HL-60/S4 (cell line): ENCODE results near the gene DENND5B.
"Not testable (repeated sequence)": the region's sequence is repeated elsewhere in the genome, so short reads cannot be mapped to it uniquely, and the experiment has no call there.

Experiments
- in situ Hi-C: fragments of 300-500 bp; cut with MboI; formaldehyde crosslinking; loops from 2 replicates; pipeline ENCODE4 v1.14.3; 2022; ENCODE audit warnings: low sequenced_read_pairs

The DENND5B gene

GRCh38 chr12:31590642-31591379, at the start of gene DENND5B:
DENND5B (minus strand) TSS chr12:31591136; CDS start chr12:31590832, 304 bp downstream.
- in situ Hi-C loops, result no loop called here

- in situ Hi-C loops, result loop anchor here (5.0 to 25.0 kb wide), 3 partner anchors 227 to 772 kb away; no protein-coding TSS in a partner anchor
Observed at GRCh38 chr12:31634620-31635019, 43.7 kb upstream of the DENND5B start.

GRCh38 chr12:31633464-31633863, 42.5 kb upstream of the DENND5B start:
- in situ Hi-C loops, result loop anchor here (10.0 to 25.0 kb wide), 2 partner anchors 379 to 771 kb away; no protein-coding TSS in a partner anchor

GRCh38 chr12:31631809-31632208, 40.9 kb upstream of the DENND5B start:
- in situ Hi-C loops, result loop anchor here (10.0 to 25.0 kb wide), 2 partner anchors 377 to 770 kb away; no protein-coding TSS in a partner anchor

GRCh38 chr12:31631023-31631724, 40.2 kb upstream of the DENND5B start:
- in situ Hi-C loops, result loop anchor here (10.0 to 25.0 kb wide), 2 partner anchors 376 to 769 kb away; no protein-coding TSS in a partner anchor

- in situ Hi-C loops, result loop anchor here (10.0 to 25.0 kb wide), 2 partner anchors 375 to 768 kb away; no protein-coding TSS in a partner anchor
Observed at GRCh38 chr12:31629756-31630732, 39.1 kb upstream of the DENND5B start.

DNA sequence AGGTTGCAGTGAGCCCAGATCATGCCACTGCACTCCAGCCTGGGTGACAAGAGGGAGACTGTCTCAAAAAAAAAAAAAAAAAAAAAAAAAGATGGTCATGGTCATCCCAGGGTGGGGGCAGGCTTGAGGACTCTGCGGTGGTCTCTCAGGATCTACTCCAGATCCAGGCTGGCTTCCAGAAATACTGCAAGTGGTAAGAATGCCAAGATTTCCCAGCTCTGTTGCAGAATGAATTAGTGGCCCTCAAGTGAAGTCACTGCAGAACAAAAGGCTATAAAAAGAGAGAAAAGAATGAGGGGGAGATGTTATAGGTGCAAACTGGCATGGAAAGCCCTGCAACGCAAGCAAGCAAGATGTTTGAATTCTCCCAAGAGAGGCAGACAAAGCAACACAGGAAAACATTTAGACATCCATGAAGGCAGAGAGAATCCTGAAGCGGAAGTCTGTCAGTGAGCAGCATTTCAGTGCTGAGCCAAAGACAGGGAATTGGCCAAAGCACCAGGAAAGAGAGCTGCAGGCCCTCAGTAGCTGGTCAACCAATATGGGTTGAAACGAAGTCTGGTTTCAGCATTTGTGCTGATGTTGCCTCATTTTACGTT, 36.6 kb upstream of the DENND5B start:
- in situ Hi-C loops, result loop anchor here (25.0 kb wide), 1 partner anchor 765 kb away; no protein-coding TSS in a partner anchor

DNA sequence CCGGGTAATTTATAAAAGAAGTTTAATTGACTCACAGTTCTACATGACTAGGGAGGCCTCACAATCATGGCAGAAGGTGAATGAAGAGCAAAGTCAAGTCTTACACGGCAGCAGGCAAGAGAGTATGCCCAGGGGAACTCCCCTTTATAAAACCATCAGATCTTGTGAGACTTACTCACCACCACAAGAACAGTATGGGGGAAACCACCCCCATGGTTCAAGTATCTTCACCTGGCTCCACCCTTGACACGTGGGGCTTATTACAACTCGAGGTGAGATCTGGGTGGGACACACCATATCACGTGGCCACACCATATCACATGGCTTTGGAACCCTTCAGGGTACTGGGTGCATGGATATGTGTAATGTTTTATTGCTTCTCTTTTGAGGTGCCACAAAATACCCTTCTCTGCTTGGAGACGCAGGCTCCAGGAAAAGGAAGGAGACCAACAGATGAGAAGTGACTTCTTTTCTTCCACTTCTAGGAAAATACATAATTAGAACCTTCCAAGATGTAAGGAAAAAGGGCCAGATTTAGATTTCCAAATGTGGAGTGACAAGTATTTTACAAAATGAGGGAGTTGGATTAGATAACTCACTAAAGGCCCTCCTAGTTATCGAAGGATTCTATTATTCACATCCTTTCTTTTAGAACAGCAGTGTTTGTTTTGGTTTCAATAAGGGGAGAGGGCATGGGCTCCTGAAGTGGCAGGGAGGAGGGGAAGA, 35.5 kb upstream of the DENND5B start:
- in situ Hi-C loops, result loop anchor here (25.0 kb wide), 1 partner anchor 764 kb away; no protein-coding TSS in a partner anchor

GRCh38 chr12:31622038-31622437, 31.1 kb upstream of the DENND5B start:
- in situ Hi-C loops, result no loop called here

DNA sequence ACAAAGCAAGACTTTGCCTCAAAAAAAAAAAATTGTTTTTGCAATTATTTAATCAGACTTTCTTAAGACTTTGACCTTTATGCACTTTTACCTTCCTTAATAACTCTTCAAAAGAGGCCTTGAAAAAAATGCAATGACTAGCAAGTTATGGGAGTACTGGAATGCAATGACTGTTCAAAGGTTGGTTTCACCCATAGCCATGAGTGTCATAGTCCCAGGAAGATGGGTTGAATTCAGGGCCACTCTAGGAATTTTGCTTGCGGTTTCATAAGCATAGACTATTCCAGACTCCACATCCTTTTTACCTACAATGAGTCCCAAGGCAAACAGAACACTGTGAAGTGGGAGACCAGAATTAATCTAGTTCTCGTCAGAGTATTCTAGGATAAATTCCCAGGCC, 29.4 kb upstream of the DENND5B start:
- in situ Hi-C loops, result no loop called here

DNA sequence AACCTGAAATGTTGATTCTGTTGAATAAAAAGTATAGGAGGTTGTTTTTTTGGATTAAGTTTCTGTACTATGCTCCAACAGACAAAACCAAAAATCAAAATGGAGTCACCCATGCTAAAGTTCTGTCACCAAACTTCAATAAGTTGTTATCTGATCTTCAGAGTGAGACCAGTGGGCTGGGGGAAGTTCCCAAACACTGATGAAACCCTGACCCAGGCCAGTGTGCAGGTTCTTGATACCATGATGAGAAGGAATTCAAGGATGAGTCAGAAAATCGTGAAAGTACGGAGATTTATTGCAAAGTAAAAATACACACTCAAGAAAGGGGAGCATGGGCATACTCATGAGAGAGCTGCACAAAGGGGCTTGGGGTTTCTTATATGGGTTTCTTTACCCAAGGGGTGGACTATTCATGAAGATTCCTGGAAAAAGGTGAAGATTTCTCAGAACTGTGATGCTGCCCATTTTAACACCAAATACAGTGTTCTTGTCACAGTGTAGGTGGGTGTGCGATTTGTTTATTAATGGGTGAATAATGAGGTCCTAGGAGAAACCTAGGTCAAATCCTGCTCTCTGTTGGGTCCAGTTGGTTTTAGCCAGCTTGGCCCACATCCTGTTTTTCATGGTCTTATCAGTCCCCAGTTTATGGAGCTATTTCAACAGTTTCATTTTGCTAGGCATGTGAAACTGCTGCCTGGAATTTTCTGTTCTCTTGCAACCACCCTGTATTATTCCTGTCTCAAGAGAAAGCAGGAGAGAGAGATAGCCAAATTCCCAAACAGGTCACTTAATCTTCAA, 27.5 kb upstream of the DENND5B start:
- in situ Hi-C loops, result no loop called here

DNA sequence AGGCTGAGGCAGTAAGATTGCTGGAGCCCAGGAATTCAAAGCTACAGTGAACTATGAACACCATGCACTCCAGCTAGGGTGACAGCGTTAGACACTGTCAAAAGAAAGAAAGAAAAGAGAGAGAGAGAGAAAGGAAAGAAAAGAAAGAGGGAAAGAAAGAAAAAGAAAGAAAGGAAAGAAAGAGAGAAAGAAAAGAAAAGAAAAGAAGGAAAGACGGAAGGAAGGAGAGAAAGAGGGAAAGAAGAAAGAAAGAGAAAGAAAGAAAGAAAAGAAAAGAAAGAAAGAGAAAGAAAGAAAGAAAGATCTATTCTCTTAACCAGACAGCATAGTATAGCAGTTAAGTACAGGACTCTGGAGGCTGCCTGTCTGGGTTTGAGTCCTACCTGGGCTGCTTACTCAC, 21.9 kb upstream of the DENND5B start:
- in situ Hi-C loops, result no loop called here

DNA sequence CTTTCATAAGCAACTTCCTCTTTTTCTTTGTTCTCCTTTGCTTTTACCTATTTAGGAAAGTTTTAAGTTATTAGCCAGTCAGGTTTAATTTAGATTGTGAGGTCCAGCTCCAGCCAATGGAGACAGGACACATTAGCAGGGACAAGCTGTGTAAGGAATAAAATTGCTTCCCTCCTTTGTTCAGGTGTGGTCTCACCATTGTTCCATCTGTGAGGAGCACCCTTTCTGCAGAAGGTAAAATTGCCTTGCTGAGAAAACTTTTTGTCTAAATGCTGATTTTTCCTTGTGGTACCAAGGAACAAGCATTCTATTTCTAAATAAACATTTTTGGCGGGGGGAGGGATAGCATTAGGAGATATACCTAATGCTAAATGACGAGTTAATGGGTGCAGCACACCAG, 17.4 kb upstream of the DENND5B start:
- in situ Hi-C loops, result not testable (repeated sequence)

DNA sequence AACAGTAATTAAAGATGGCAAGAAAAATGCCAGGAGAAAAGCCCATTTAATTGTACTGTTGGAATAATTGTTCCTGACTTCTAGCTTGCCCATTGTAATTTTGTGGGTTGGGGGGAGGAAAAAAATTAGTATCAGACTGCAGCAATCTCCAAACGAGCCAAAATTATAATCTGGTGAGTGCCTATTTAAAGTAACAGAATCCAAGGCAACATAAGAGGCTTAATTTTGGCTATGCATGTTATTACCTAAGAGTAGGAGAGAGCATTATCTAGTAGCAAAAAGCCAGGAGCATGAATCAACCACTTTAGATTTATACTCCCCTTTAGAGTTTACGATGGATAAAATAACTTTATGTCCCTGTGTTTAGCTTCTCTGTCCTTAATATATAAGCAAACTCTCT, 14.6 kb upstream of the DENND5B start:
- in situ Hi-C loops, result no loop called here

GRCh38 chr12:31603546-31604009, 12.6 kb upstream of the DENND5B start:
- in situ Hi-C loops, result no loop called here

- in situ Hi-C loops, result no loop called here
Observed at GRCh38 chr12:31600750-31601149, 9.8 kb upstream of the DENND5B start.

- in situ Hi-C loops, result no loop called here
Observed at GRCh38 chr12:31600252-31600651, 9.3 kb upstream of the DENND5B start.

DNA sequence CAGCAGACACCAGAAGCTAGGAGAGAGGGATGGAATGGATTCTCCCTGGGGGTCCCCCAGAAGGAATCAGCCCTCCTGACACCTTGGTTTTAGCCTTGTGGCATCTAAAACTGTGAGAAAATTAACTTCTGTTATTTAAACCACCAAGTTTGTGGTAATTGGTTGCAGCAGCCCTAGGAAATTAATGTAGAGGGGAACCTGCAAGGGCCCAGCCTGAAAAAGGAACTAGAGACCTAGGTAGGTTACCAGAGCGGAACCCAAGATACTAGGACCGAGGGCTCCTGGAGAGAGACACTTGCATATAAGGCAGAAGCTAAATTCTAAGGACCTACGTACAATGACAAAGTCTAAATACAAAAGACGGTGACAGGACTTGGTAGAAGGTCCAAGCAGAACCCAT, 8.1 kb upstream of the DENND5B start:
- in situ Hi-C loops, result no loop called here

DNA sequence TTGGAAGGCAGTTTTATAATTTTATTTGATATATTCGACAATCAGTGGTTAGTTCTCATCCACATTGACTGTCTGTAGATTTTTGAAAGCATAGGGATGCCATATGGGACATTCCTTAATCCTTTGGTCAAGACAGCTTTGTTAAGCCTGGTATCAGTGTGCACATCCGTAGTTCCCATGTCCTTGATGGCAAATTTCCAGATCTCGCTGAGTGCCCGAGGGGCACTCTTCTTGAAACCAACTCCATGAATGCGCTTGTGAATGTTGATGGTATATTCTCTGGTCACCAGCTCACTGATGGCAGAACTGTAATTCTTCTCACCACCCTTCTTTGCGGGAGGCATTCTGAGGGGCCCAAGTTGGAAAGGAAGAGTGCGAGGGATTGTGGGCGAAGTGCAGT, 6.1 kb upstream of the DENND5B start:
- in situ Hi-C loops, result no loop called here
